H1 (cell line): ENCODE measurements around the gene MAPK8IP3. TPM values are rescaled to one million over a fixed set of nuclear protein-coding genes. Genes with fewer than 3 reads are reported as not detected.

ENCODE experiments used
- CTCF ChIA-PET: fragments of 300-600 bp; sonication (Branson Sonifier 250); formaldehyde crosslinking; loops from one replicate; lab custom pipeline; 2021; ENCODE audit not compliant: partially characterized antibody; lab: Charles Lee
- POLR2A ChIA-PET: fragments of 300-600 bp; sonication (Branson Sonifier 250); formaldehyde crosslinking; loops from one replicate; lab custom pipeline; 2021; ENCODE audit warnings: inconsistent platforms; ENCODE audit not compliant: partially characterized antibody; lab: Charles Lee
- DNase-seq, 2 experiments: peaks; one replicate each; pipeline versions ENCODE4 v3.0.0 to v3.0.0-alpha.2; 2010 to 2022; ENCODE audit warnings: low spot score in 2 of 2, low read depth in 1 of 2, mixed read lengths in 1 of 2
- FAIRE-seq: peaks from 2 replicates; lab custom pipeline; 2011; peaks lifted over from hg19 to GRCh38; lab: Jason Lieb, UNC
- H2AFZ ChIP-seq: 2 replicates; pipeline ENCODE4 v1.8.1; 2012; ENCODE audit warnings: low read length, inconsistent platforms
- H2AK5ac ChIP-seq: 2 replicates; pipeline ENCODE4 v1.6.1; 2013; ENCODE audit warnings: low read depth, low read length
- H2BK120ac ChIP-seq: replicated peaks from 2 replicates; pipeline ENCODE3; 2013; ENCODE audit warnings: low read depth, low read length, inconsistent platforms
- H2BK12ac ChIP-seq: 2 replicates; pipeline ENCODE4 v1.6.1; 2013; ENCODE audit warnings: low read depth, low read length
- H2BK15ac ChIP-seq: 2 replicates; pipeline ENCODE4 v1.6.1; 2013; ENCODE audit warnings: low read length
- H2BK20ac ChIP-seq: 2 replicates; pipeline ENCODE4 v1.6.1; 2013; ENCODE audit warnings: low read length
- H2BK5ac ChIP-seq: 2 replicates; pipeline ENCODE4 v1.6.1; 2013; ENCODE audit warnings: low read depth, low read length
- H3K14ac ChIP-seq: 2 replicates; pipeline ENCODE4 v1.6.1; 2013; ENCODE audit warnings: inconsistent platforms; ENCODE audit not compliant: insufficient read length
- H3K18ac ChIP-seq: 2 replicates; pipeline ENCODE4 v1.6.1; 2013; ENCODE audit warnings: low read length; ENCODE audit errors: extremely low read depth
- H3K23ac ChIP-seq: 2 replicates; pipeline ENCODE4 v1.6.1; 2013; ENCODE audit warnings: inconsistent platforms; ENCODE audit not compliant: insufficient read length
- H3K23me2 ChIP-seq: 2 replicates; pipeline ENCODE4 v1.6.1; 2013; ENCODE audit warnings: low read depth, low read length
- H3K27ac ChIP-seq: 2 replicates; pipeline ENCODE4 v1.6.1; 2011; ENCODE audit warnings: low read depth, low read length, inconsistent platforms
- H3K27me3 ChIP-seq, 4 experiments: replicated peaks in 1 of 4; 1 replicate in 1 of 4; 2 replicates in 3 of 4; pipeline versions ENCODE4 v1.6.1 to v1.8.1; 2011 to 2013; ENCODE audit warnings: low read length in 3 of 4, mild to moderate bottlenecking in 3 of 4, inconsistent platforms in 2 of 4, mixed read lengths in 2 of 4, moderate library complexity in 1 of 4; ENCODE audit not compliant: control insufficient read depth in 3 of 4, insufficient read depth in 3 of 4; ENCODE audit errors: extremely low read depth in 1 of 4
- H3K36me3 ChIP-seq, 4 experiments: 2 replicates each; pipeline versions ENCODE4 v1.6.1 to v1.8.1; 2011 to 2013; ENCODE audit warnings: mild to moderate bottlenecking in 4 of 4, low read length in 3 of 4, moderate library complexity in 2 of 4, control low read depth in 1 of 4, inconsistent platforms in 1 of 4; ENCODE audit not compliant: insufficient read depth in 4 of 4, control insufficient read depth in 2 of 4
- H3K4ac ChIP-seq: replicated peaks from 2 replicates; pipeline ENCODE3; 2013; ENCODE audit warnings: low read length, low read depth, mixed read lengths, inconsistent platforms; ENCODE audit not compliant: insufficient read length
- H3K4me1 ChIP-seq, 4 experiments: replicated peaks in 1 of 4; 1 replicate in 1 of 4; 2 replicates in 3 of 4; pipeline versions ENCODE4 v1.6.1 to v1.8.1; 2011 to 2013; ENCODE audit warnings: low read length in 3 of 4, inconsistent platforms in 2 of 4, mixed read lengths in 1 of 4; ENCODE audit not compliant: insufficient read depth in 4 of 4, control insufficient read depth in 3 of 4
- H3K4me2 ChIP-seq, 2 experiments: 2 replicates each; pipeline versions ENCODE4 v1.6.1 to v1.8.1; 2011 to 2013; ENCODE audit warnings: low read depth in 2 of 2, low read length in 2 of 2, control low read depth in 1 of 2, inconsistent platforms in 1 of 2, mild to moderate bottlenecking in 1 of 2; ENCODE audit not compliant: insufficient read depth in 1 of 2
- H3K4me3 ChIP-seq, 4 experiments: fragments of 200-600, 300-600 bp in 1 of 4; sonication (generic), shearing (Covaris generic), sonication (Bioruptor Twin) in 1 of 4; 2 replicates each; pipeline versions ENCODE4 v1.5.1 to v1.8.1; 2011 to 2016; ENCODE audit warnings: low read length in 4 of 4, low read depth in 3 of 4, control low read depth in 2 of 4, inconsistent platforms in 2 of 4, mild to moderate bottlenecking in 2 of 4, mixed read lengths in 1 of 4, moderate library complexity in 1 of 4; ENCODE audit not compliant: insufficient read depth in 2 of 4; ENCODE audit errors: extremely low read depth in 1 of 4
- H3K56ac ChIP-seq: replicated peaks from 2 replicates; pipeline ENCODE3; 2013; ENCODE audit warnings: low read depth, mild to moderate bottlenecking, mixed read lengths, low read length, inconsistent platforms; ENCODE audit not compliant: insufficient read length
- H3K79me1 ChIP-seq: 2 replicates; pipeline ENCODE4 v1.6.1; 2013; ENCODE audit warnings: low read depth, low read length, control low read depth
- H3K79me2 ChIP-seq, 2 experiments: 2 replicates each; pipeline versions ENCODE4 v1.6.1 to v1.8.1; 2012 to 2013; ENCODE audit warnings: low read length in 2 of 2, mild to moderate bottlenecking in 2 of 2, inconsistent platforms in 1 of 2; ENCODE audit not compliant: insufficient read depth in 2 of 2, control insufficient read depth in 1 of 2
- H3K9ac ChIP-seq, 4 experiments: replicated peaks in 1 of 4; 1 replicate in 1 of 4; 2 replicates in 3 of 4; pipeline versions ENCODE4 v1.6.1 to v1.8.1; 2011 to 2013; ENCODE audit warnings: low read depth in 3 of 4, low read length in 3 of 4, control low read depth in 2 of 4, mild to moderate bottlenecking in 2 of 4, moderate library complexity in 2 of 4, inconsistent platforms in 1 of 4; ENCODE audit errors: extremely low read depth in 1 of 4
- H3K9me3 ChIP-seq, 2 experiments: 2 replicates each; pipeline versions ENCODE4 v1.6.1 to v1.8.1; 2012 to 2013; ENCODE audit warnings: mild to moderate bottlenecking in 2 of 2, moderate library complexity in 2 of 2, control low read depth in 1 of 2, inconsistent platforms in 1 of 2, low read depth in 1 of 2, low read length in 1 of 2, mixed read lengths in 1 of 2; ENCODE audit not compliant: insufficient read depth in 2 of 2
- H4K20me1 ChIP-seq, 2 experiments: replicated peaks in 1 of 2; 2 replicates each; pipeline versions ENCODE3 to v1.8.1; 2011 to 2013; ENCODE audit warnings: inconsistent platforms in 2 of 2, low read length in 2 of 2, mild to moderate bottlenecking in 1 of 2; ENCODE audit not compliant: insufficient read depth in 2 of 2, control insufficient read depth in 1 of 2
- H4K5ac ChIP-seq: 2 replicates; pipeline ENCODE4 v1.6.1; 2013; ENCODE audit warnings: low read length, low read depth, mixed read lengths, inconsistent platforms; ENCODE audit not compliant: insufficient read length
- H4K8ac ChIP-seq: 2 replicates; pipeline ENCODE4 v1.8.0; 2013; ENCODE audit warnings: mild to moderate bottlenecking, moderate library complexity, low read length, inconsistent platforms; ENCODE audit not compliant: insufficient read depth; ENCODE audit errors: extremely low read depth
- H4K91ac ChIP-seq: replicated peaks from 2 replicates; pipeline ENCODE3; 2013; ENCODE audit warnings: low read length, mixed read lengths, inconsistent platforms; ENCODE audit not compliant: insufficient read length
- BRCA1 ChIP-seq: IDR thresholded peaks from 2 replicates; pipeline ENCODE4 v1.6.1; 2012; ENCODE audit warnings: low read depth, low read length, improper control_type of control experiment
- FOSL1 ChIP-seq: IDR thresholded peaks from 2 replicates; pipeline ENCODE4 v1.6.1; 2011; ENCODE audit warnings: mild to moderate bottlenecking, low read depth, low read length, moderate library complexity; ENCODE audit not compliant: insufficient read depth
- KDM4A ChIP-seq: IDR thresholded peaks from one replicate; pipeline ENCODE4 v1.7.1; 2012; ENCODE audit warnings: low read depth, mild to moderate bottlenecking, moderate library complexity, low read length, inconsistent platforms; ENCODE audit not compliant: severe bottlenecking
- RAD21 ChIP-seq, 2 experiments: IDR thresholded peaks in 1 of 2; conservative IDR thresholded peaks in 1 of 2; 2 replicates each; pipeline ENCODE4 v1.6.1; 2011; ENCODE audit warnings: low read depth in 2 of 2, low read length in 2 of 2, improper control_type of control experiment in 1 of 2, inconsistent platforms in 1 of 2, mild to moderate bottlenecking in 1 of 2, moderate library complexity in 1 of 2
- RXRA ChIP-seq: IDR thresholded peaks from 2 replicates; pipeline ENCODE4 v1.6.1; 2011; ENCODE audit warnings: low read depth, mild to moderate bottlenecking, low read length, moderate library complexity; ENCODE audit not compliant: insufficient read depth
- SAP30 ChIP-seq: fragments of 300-600 bp; sonication (generic); IDR thresholded peaks from 2 replicates; pipeline ENCODE4 v1.7.1; 2012; ENCODE audit warnings: low read length, moderate library complexity, mild to moderate bottlenecking, inconsistent platforms; ENCODE audit not compliant: insufficient read depth, insufficient replicate concordance
- SIX5 ChIP-seq: IDR thresholded peaks from 2 replicates; pipeline ENCODE4 v1.6.1; 2011; ENCODE audit warnings: mild to moderate bottlenecking, low read depth, low read length
- SP1 ChIP-seq: IDR thresholded peaks from 2 replicates; pipeline ENCODE4 v1.6.1; 2011; ENCODE audit warnings: low read depth, low read length
- YY1 ChIP-seq: IDR thresholded peaks from 2 replicates; pipeline ENCODE4 v1.6.1; 2011; ENCODE audit warnings: low read depth, mild to moderate bottlenecking, low read length
- WGBS, 2 experiments: shearing (Covaris generic) in 1 of 2; methylation state at CpG; one replicate each; pipeline versions ENCODE4 v1.1.6 to v1.1.7; 2013 to 2015; ENCODE audit warnings: low lambda C conversion rate in 2 of 2, mixed read lengths in 2 of 2, inconsistent platforms in 1 of 2, low coverage in 1 of 2, missing lambda C conversion rate in 1 of 2; ENCODE audit not compliant: insufficient replicate concordance in 2 of 2, insufficient coverage in 1 of 2, insufficient read length in 1 of 2; ENCODE audit errors: extremely low coverage in 1 of 2, missing lambda C conversion rate in 1 of 2; 5-methylcytosine and 5-hydroxymethylcytosine counted together
- polyA plus RNA-seq, 7 experiments: library from polyadenylated mRNA; depleted of rRNA in 3 of 7; stranded (reverse) in 5 of 7; unstranded in 2 of 7; fragments of >200 nt in 5 of 7; fragments of 200-250 nt in 2 of 7; gene quantifications; 1 replicate in 5 of 7; 2 replicates in 1 of 7; 4 replicates in 1 of 7; pipeline versions ENCODE4 v1.2.1 to v1.2.3, GENCODE V29; 2011 to 2013; ENCODE audit warnings: missing spikeins in 2 of 7, mixed read lengths in 2 of 7
- total RNA-seq: library from RNA; stranded (reverse); fragmentation: NEBNext Ultra II Directional; extraction: Animal tissue kit (Norgen Biotek cat#: 25700); gene quantifications from 2 replicates; pipeline ENCODE4 v1.2.1, GENCODE V29; 2021
- TF ChIP-seq, protein P1 (sequence below): IDR thresholded peaks from 2 replicates; pipeline ENCODE4 v1.6.1; 2011; ENCODE audit warnings: low read length, improper control_type of control experiment

MAPK8IP3 gene
- total and polyA plus RNA-seq, 2 of the 8 experiments (the other 6 are each of a cell fraction or from before 2014, with no cell fraction given) = 16.9 to 43.4 TPM

DNA sequence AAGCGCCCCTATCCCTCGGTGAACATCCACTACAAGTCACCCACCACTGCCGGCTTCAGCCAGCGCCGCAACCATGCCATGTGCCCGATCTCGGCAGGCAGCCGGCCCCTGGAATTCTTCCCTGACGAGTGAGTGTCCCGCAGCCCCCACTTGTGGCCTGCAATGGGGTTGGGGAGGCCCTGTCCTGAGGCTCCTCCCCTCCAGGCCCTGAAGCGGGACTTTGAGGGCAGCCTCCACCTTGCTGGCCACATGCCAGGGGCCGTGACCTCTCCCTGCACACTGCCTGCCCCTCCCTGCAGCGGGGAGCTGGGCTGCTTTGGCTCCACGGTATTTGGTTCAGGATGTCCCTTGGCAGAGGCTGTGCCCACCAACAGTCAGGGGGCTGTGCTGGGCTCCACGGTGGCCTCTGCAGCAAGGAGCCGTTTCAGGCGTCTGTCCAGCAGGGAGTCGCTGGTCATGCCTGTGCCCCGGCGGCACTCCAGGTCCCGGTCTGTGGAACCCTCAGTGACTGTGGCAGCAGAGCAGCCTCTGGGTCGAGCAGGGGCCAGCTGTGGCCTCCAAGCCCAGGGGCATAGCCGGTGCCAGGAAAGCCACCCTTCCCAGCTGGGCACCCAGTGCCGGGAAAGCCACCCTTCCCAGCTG, 57.0 kb downstream of the MAPK8IP3 start:
- Histone ChIP-seq H2BK5ac (no peak overlapping the region), H3K4me3 (no peak overlapping the region), H3K79me2 (no peaks in the 10 kb centered on the region; a peak in 1 of 4 replicates), H4K8ac (peak overlapping the region; percentile 68), H2BK12ac (no peak overlapping the region), H3K14ac (no peak overlapping the region), H4K5ac (no peak overlapping the region), H3K4me1 (peaks cover 0 to 13% (median 7%) of the 10 kb centered on the region in 4 experiments; a peak in 5 of 7 replicates), H3K18ac (no peak overlapping the region), H3K9ac (no peak overlapping the region; a peak in 1 of 7 replicates), H3K56ac (no peak overlapping the region), H3K27ac (no peak overlapping the region), H3K36me3 (peaks cover 2 to 30% (median 7%) of the 10 kb centered on the region in 4 experiments; a peak in 4 of 8 replicates), H4K91ac (no peak overlapping the region), H3K9me3 (no peaks in the 10 kb centered on the region; a peak in 1 of 4 replicates), H4K20me1 (peaks cover 1 to 10% of the 10 kb centered on the region in 2 experiments), H3K23me2 (no peaks in the 10 kb centered on the region; the same call in 1 of the 2 replicates), H2BK120ac (no peak overlapping the region), H3K4me2 (no peak overlapping the region; a peak in 1 of 4 replicates), H2AFZ (no peak overlapping the region), H3K23ac (no peak overlapping the region), H2AK5ac (peak overlapping the region; percentile 24; the same call in 1 of the 2 replicates), H3K79me1 (no peaks in the 10 kb centered on the region), H2BK20ac (no peak overlapping the region), H2BK15ac (no peak overlapping the region), H3K4ac (no peak overlapping the region), H3K27me3 (no peaks in the 10 kb centered on the region; a peak in 1 of 7 replicates)
- no peak for DNase-seq
- CTCF ChIA-PET = interaction anchor here (0.7 to 3.3 kb wide), 7 partner anchors 11 to 57 kb away, joined by 3 to 21 read pairs (median 8); partner anchors contain the start of gene MAPK8IP3
- POLR2A ChIA-PET = interaction anchor here (0.9 to 13.5 kb wide), 8 partner anchors 8 to 202 kb away, joined by 3 to 246 read pairs (median 4); partner anchors contain the start of genes EME2, JPT2, MRPS34 and NUBP2
- 85% methylated on average over 21 of the region's 24 CpGs; no CpG with 5 or more reads in 1 of the 2 experiments for WGBS, 2 experiments
- FAIRE-seq = no peak
- no peak for TF ChIP-seq YY1
- TF ChIP-seq SAP30 = no peak
- TF ChIP-seq KDM4A = no peak
- no peak for TF ChIP-seq BRCA1
- TF ChIP-seq SIX5 = no peak
- TF ChIP-seq, protein P1, sequence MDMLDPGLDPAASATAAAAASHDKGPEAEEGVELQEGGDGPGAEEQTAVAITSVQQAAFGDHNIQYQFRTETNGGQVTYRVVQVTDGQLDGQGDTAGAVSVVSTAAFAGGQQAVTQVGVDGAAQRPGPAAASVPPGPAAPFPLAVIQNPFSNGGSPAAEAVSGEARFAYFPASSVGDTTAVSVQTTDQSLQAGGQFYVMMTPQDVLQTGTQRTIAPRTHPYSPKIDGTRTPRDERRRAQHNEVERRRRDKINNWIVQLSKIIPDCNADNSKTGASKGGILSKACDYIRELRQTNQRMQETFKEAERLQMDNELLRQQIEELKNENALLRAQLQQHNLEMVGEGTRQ = no peak
- TF ChIP-seq RAD21 (IDR thresholded peaks at IDR 0.05 in 1 of 2, conservative IDR thresholded peaks at IDR 0.05 in 1 of 2; ENCODE audit: low read depth in 2 of 2, low read length in 2 of 2) = no peak
- no peak for TF ChIP-seq SP1
- TF ChIP-seq RXRA = no peak
- TF ChIP-seq FOSL1 = no peak
